Peyer's patch (tissue), 4 donors: Measurements from ENCODE around the gene RITA1. TPM values are rescaled to one million over a fixed set of nuclear protein-coding genes. Genes with fewer than 3 reads are reported as not detected.
A peak's percentile ranks its signal among the peaks of the same experiment; 100 is the strongest.

ENCODE experiments used
- DNase-seq, 3 donors: peaks; one replicate each; pipeline ENCODE4 v3.0.0-alpha.2; 2017 to 2019
- H3K27ac ChIP-seq, 4 donors: fragments of 200-600 bp; sonication (generic); one replicate each; pipeline ENCODE4 v1.5.1; 2016 to 2019
- H3K27me3 ChIP-seq, 2 donors: fragments of 200-600 bp; sonication (generic); one replicate each; pipeline ENCODE4 v1.5.1; 2019
- H3K36me3 ChIP-seq, 3 donors: fragments of 200-600 bp; sonication (generic); one replicate each; pipeline ENCODE4 v1.5.1; 2016 to 2019
- H3K4me1 ChIP-seq, 4 donors: fragments of 200-600 bp; sonication (generic); one replicate each; pipeline ENCODE4 v1.5.1; 2016 to 2019
- H3K4me3 ChIP-seq, 4 donors: fragments of 200-600 bp; sonication (generic); 1 replicate in 3 of 4; 2 replicates in 1 of 4; pipeline ENCODE4 v1.5.1; 2016 to 2019; ENCODE audit warnings: mild to moderate bottlenecking in 1 of 4
- H3K9me3 ChIP-seq, 4 donors: fragments of 200-600 bp; sonication (generic); one replicate each; pipeline ENCODE4 v1.5.1; 2016 to 2019; ENCODE audit warnings: mild to moderate bottlenecking in 1 of 4
- CTCF ChIP-seq, 6 experiments: fragments of 450-650 bp in 4 of 6; fragments of 200-600 bp in 2 of 6; sonication (generic) in 1 of 6; IDR thresholded peaks; one replicate each; pipeline ENCODE4 v1.5.1; 2017 to 2019; ENCODE audit warnings: antibody characterized with exemption in 6 of 6, mild to moderate bottlenecking in 3 of 6, moderate library complexity in 1 of 6
- POLR2A ChIP-seq, 2 donors: fragments of 450-650 bp; IDR thresholded peaks; one replicate each; pipeline ENCODE4 v1.5.1; 2017; ENCODE audit warnings: antibody characterized with exemption in 2 of 2, mild to moderate bottlenecking in 2 of 2, moderate library complexity in 2 of 2
- total RNA-seq, 4 donors: library from RNA; depleted of rRNA; stranded (reverse); fragments of >200 nt; gene quantifications; one replicate each; pipeline ENCODE4 v1.1.0, GENCODE V29; 2016

The RITA1 gene
- total RNA-seq, 4 donors from 2014 or later, result 5.0 to 36.6 (median 33.4) TPM

GRCh38 chr12:113221181-113221996 is 35.9 kb downstream of the RITA1 start, which contains the start of gene TPCN1:
TSS of gene TPCN1 (plus strand) at chr12:113221464. CDS start at chr12:113226853, 5,389 bp downstream.
- peaks cover 0 to 16% (median 8%) of the 10 kb centered on the region in 4 donors for H3K4me1 ChIP-seq
- TF ChIP-seq POLR2A (IDR thresholded peaks at IDR 0.05) (peak; percentile 99), CTCF (IDR thresholded peaks at IDR 0.05) (peak in 3 of 6 experiments; percentile 6 to 35 (median 22))
- H3K4me3 ChIP-seq, result peak within 1 kb of the TSS; percentile 70 to 97 (median 83)
- H3K9me3 ChIP-seq, result no peaks in the 10 kb centered on the region
- DNase-seq, result peak; percentile 99 to 100 (median 100)
- H3K27ac ChIP-seq, result peak within 1 kb of the TSS; percentile 91 to 98 (median 96)
- H3K27me3 ChIP-seq, result no peaks in the 10 kb centered on the region
- H3K36me3 ChIP-seq, result no peaks in the 10 kb centered on the region

- DNase-seq, result no peak
- no peaks in the 10 kb centered on the region for H3K9me3 ChIP-seq
- H3K27me3 ChIP-seq, result no peaks in the 10 kb centered on the region
- peak overlapping the region; percentile 70 to 97 (median 83) for H3K4me3 ChIP-seq
- TF ChIP-seq POLR2A (IDR thresholded peaks at IDR 0.05), result no peak
- peak in 1 of 6 experiments; percentile 15 for TF ChIP-seq CTCF (IDR thresholded peaks at IDR 0.05)
- peaks cover 0 to 16% (median 8%) of the 10 kb centered on the region in 4 donors for H3K4me1 ChIP-seq
- peak overlapping the region; percentile 91 to 98 (median 96) for H3K27ac ChIP-seq
- peaks cover 0 to 7% (median 0%) of the 10 kb centered on the region in 3 donors for H3K36me3 ChIP-seq
These were observed 36.6 kb downstream of the RITA1 start for GRCh38 chr12:113221997-113222729.

DNA sequence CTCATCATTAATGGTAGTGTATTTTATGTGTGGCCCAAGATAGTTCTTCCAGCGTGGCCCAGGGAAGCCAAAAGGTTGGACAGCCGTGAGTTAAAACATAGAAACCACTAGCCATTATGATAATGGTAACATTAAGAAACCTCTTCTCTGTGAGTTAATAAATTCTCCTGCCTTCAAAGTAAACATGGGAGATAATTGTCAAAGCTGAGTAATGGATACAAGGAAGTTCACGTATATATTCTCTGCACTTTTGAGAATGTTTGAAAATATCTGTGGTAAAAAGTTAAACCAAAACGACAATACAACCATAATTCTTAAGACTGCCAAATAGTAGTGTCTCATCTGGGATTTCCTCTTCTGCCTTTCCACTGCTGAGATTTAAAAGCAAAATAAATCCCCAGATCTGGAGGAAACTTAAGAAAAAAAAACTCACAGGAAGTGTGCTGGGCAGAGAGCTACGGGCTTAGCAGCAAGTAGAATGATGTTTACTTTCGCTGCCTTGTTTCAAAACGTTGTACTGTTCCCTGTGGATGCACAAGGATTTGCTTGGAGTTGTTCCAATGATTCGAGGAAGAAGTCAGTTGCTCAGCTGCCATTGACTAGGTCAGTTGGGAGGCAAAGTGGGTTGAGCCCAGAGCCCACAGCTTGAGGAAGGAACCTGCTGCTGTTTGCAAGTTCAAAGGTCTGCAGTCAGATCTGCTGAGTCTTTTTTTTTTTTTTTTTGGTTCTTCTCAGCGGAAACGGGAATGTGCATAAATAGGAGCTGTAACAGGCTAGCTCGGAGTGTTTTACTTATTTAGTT is 37.4 kb downstream of the RITA1 start:
- Histone ChIP-seq H3K9me3 (no peaks in the 10 kb centered on the region), H3K36me3 (peaks cover 0 to 15% (median 0%) of the 10 kb centered on the region in 3 donors), H3K4me3 (peak overlapping the region; percentile 70 to 97 (median 83)), H3K27ac (peak overlapping the region; percentile 91 to 98 (median 96)), H3K27me3 (no peaks in the 10 kb centered on the region), H3K4me1 (peaks cover 0 to 22% (median 8%) of the 10 kb centered on the region in 4 donors)
- peak in 1 of 6 experiments; percentile 18 for TF ChIP-seq CTCF (IDR thresholded peaks at IDR 0.05)
- TF ChIP-seq POLR2A (IDR thresholded peaks at IDR 0.05), result no peak
- peak; percentile 34 to 89 (median 74) for DNase-seq

GRCh38 chr12:113224955-113225354 is 39.4 kb downstream of the RITA1 start:
- H3K27ac ChIP-seq, result no peak overlapping the region
- H3K36me3 ChIP-seq, result peaks cover 0 to 33% (median 0%) of the 10 kb centered on the region in 3 donors
- H3K9me3 ChIP-seq, result no peaks in the 10 kb centered on the region
- no peak for DNase-seq
- peaks cover 0 to 42% (median 18%) of the 10 kb centered on the region in 4 donors for H3K4me1 ChIP-seq
- no peak overlapping the region for H3K4me3 ChIP-seq
- no peak for TF ChIP-seq CTCF (IDR thresholded peaks at IDR 0.05)
- TF ChIP-seq POLR2A (IDR thresholded peaks at IDR 0.05), result no peak
- H3K27me3 ChIP-seq, result no peaks in the 10 kb centered on the region
